ENCODE results near the gene MPC2.

GRCh38 chr1:167923324-167924056 lies 13.4 kb downstream of the MPC2 start:
- no peak for TF ChIP-seq POLR2A (IDR thresholded peaks at IDR 0.05)
- TF ChIP-seq, protein P1, sequence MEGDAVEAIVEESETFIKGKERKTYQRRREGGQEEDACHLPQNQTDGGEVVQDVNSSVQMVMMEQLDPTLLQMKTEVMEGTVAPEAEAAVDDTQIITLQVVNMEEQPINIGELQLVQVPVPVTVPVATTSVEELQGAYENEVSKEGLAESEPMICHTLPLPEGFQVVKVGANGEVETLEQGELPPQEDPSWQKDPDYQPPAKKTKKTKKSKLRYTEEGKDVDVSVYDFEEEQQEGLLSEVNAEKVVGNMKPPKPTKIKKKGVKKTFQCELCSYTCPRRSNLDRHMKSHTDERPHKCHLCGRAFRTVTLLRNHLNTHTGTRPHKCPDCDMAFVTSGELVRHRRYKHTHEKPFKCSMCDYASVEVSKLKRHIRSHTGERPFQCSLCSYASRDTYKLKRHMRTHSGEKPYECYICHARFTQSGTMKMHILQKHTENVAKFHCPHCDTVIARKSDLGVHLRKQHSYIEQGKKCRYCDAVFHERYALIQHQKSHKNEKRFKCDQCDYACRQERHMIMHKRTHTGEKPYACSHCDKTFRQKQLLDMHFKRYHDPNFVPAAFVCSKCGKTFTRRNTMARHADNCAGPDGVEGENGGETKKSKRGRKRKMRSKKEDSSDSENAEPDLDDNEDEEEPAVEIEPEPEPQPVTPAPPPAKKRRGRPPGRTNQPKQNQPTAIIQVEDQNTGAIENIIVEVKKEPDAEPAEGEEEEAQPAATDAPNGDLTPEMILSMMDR (IDR thresholded peaks at IDR 0.05), result no peak

Measured in gastroesophageal sphincter (tissue), 3 donors.